Testis (tissue), 3 donors: ENCODE results near the gene CYGB. TPM values are rescaled to one million over a fixed set of nuclear protein-coding genes. Genes with fewer than 3 reads are reported as not detected.
"Not testable (repeated sequence)": the region's sequence is repeated elsewhere in the genome, so short reads cannot be mapped to it uniquely, and the experiment has no call there.

Source experiments
- DNase-seq: peaks from one replicate; pipeline ENCODE4 v3.0.0-alpha.2; 2019
- H3K27ac ChIP-seq, 2 donors: fragments of 200-600 bp; sonication (generic); one replicate each; pipeline ENCODE4 v1.5.1; 2019
- H3K27me3 ChIP-seq: fragments of 200-600 bp; sonication (generic); one replicate; pipeline ENCODE4 v1.5.1; 2019
- H3K36me3 ChIP-seq: fragments of 200-600 bp; sonication (generic); one replicate; pipeline ENCODE4 v1.5.1; 2017; ENCODE audit warnings: low read depth; ENCODE audit errors: missing control alignments
- H3K4me1 ChIP-seq: fragments of 200-600 bp; sonication (generic); one replicate; pipeline ENCODE4 v1.5.1; 2019
- H3K4me3 ChIP-seq, 2 donors: fragments of 200-600 bp; sonication (generic); one replicate each; pipeline ENCODE4 v1.5.1; 2017 to 2019
- H3K9me3 ChIP-seq: fragments of 200-600 bp; sonication (generic); one replicate; pipeline ENCODE4 v1.5.1; 2017
- POLR2A ChIP-seq: fragments of 450-650 bp; IDR thresholded peaks from one replicate; pipeline ENCODE4 v1.6.1; 2017; ENCODE audit warnings: antibody characterized with exemption, mild to moderate bottlenecking, moderate library complexity
- WGBS, 2 donors: methylation state at CpG; one replicate each; pipeline ENCODE4 v1.1.5; 2018; 5-methylcytosine and 5-hydroxymethylcytosine counted together
- intact Hi-C: fragments of 100-400 bp; cut with DNase I; formaldehyde crosslinking; loops from one replicate; pipeline ENCODE4 v1.15.1; 2023; ENCODE audit warnings: low total_unique reads
- polyA plus RNA-seq: library from polyadenylated mRNA; stranded (reverse); fragments of 350-450 nt; fragmentation: Illumina TruSeq; extraction: RNeasy Lipid Tissue Mini Kit (QIAGEN cat#74804); gene quantifications from one replicate; pipeline ENCODE4 v1.2.3, GENCODE V29; 2014; ENCODE audit warnings: low read depth, low replicate concordance; ENCODE audit not compliant: insufficient read depth
- total RNA-seq, 2 donors: library from RNA; depleted of rRNA; stranded (reverse); fragments of >200 nt; gene quantifications; one replicate each; pipeline ENCODE4 v1.2.3, GENCODE V29; 2016
- TF ChIP-seq, protein P1 (sequence below), 3 experiments: fragments of 450-650 bp in 2 of 3; fragments of 200-600 bp in 1 of 3; sonication (generic) in 1 of 3; IDR thresholded peaks; one replicate each; pipeline ENCODE4 v1.5.1; 2016 to 2019; ENCODE audit warnings: antibody characterized with exemption in 3 of 3, mild to moderate bottlenecking in 2 of 3, moderate library complexity in 1 of 3

Gene CYGB
- total and polyA plus RNA-seq, 3 donors from 2014 or later = 3.4 to 9.9 (median 7.2) TPM

DNA sequence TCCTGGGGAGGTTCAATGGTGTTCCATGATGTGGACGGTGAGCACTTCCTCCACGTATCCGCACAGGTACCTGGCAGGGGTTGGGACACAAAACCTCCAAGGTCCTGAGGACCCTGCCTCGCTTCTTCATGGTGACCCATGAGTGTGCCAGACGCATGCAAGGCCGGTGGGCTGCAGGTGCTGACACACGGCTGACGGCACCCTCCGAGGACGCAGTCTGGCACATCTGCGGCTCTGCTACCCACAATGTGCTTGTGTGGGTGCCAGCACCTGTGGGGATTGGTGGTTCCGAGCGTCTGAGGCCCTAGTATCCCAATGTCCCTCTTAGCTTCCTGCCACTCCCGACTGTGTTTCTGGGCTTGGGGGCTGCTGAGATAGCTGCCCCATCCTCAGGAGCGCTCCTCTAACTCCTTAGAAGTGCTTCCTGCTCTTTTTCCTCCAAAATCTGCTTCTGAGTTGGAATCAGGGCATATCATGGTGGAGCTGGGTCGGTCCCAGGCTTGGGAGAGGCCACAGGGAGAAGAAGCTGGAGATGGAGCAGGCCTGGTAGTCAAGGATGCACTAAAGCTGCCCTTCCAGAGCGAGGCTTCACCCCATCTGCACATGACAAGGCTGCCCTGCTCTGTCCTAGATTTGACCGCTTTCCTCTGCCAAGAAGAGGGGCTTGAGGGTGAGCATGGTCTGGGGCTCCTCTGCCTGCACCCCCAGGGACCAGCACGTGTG lies 1.6 kb downstream of the CYGB start:
- Histone ChIP-seq H3K4me1 (peaks cover 26% of the 10 kb centered on the region), H3K27ac (peak overlapping the region; percentile 11 to 81), H3K27me3 (no peaks in the 10 kb centered on the region), H3K4me3 (no peak overlapping the region), H3K9me3 (no peaks in the 10 kb centered on the region), H3K36me3 (no peaks in the 10 kb centered on the region)
- TF ChIP-seq, protein P1, sequence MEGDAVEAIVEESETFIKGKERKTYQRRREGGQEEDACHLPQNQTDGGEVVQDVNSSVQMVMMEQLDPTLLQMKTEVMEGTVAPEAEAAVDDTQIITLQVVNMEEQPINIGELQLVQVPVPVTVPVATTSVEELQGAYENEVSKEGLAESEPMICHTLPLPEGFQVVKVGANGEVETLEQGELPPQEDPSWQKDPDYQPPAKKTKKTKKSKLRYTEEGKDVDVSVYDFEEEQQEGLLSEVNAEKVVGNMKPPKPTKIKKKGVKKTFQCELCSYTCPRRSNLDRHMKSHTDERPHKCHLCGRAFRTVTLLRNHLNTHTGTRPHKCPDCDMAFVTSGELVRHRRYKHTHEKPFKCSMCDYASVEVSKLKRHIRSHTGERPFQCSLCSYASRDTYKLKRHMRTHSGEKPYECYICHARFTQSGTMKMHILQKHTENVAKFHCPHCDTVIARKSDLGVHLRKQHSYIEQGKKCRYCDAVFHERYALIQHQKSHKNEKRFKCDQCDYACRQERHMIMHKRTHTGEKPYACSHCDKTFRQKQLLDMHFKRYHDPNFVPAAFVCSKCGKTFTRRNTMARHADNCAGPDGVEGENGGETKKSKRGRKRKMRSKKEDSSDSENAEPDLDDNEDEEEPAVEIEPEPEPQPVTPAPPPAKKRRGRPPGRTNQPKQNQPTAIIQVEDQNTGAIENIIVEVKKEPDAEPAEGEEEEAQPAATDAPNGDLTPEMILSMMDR (IDR thresholded peaks at IDR 0.05) = no peak
- TF ChIP-seq POLR2A = no peak
- WGBS, 2 donors = 76 to 88% methylated on average over 14 to 19 of the region's 19 CpGs
- no peak for DNase-seq
- intact Hi-C loops = no loop called here

- Histone ChIP-seq H3K4me3 (no peak overlapping the region), H3K4me1 (peaks cover 28% of the 10 kb centered on the region), H3K27ac (no peak overlapping the region), H3K27me3 (no peaks in the 10 kb centered on the region), H3K9me3 (no peaks in the 10 kb centered on the region), H3K36me3 (no peaks in the 10 kb centered on the region)
- no peak for DNase-seq
- 68 to 81% methylated on average over 3 to 6 of the region's 7 CpGs for WGBS, 2 donors
- intact Hi-C loops = no loop called here
- no peak for TF ChIP-seq POLR2A
- TF ChIP-seq, protein P1 (IDR thresholded peaks at IDR 0.05) = no peak
Observed at GRCh38 chr17:76534831-76535732, 2.4 kb downstream of the CYGB start.

GRCh38 chr17:76533640-76534359 lies 3.7 kb downstream of the CYGB start:
- H3K27me3 ChIP-seq, H3K36me3 ChIP-seq, H3K9me3 ChIP-seq, H3K4me3 ChIP-seq, DNase-seq, H3K27ac ChIP-seq, intact Hi-C loops: not testable (repeated sequence)
- WGBS, 2 donors = 90 to 95% methylated on average over 9 of the region's 9 CpGs
- peaks cover 35% of the 10 kb centered on the region for H3K4me1 ChIP-seq

- DNase-seq = no peak
- intact Hi-C loops = no loop called here
- WGBS, 2 donors = 85 to 94% methylated on average over 8 of the region's 8 CpGs
- Histone ChIP-seq H3K27ac (no peak overlapping the region), H3K9me3 (no peaks in the 10 kb centered on the region), H3K27me3 (no peaks in the 10 kb centered on the region), H3K4me1 (peaks cover 47% of the 10 kb centered on the region), H3K4me3 (no peak overlapping the region), H3K36me3 (no peaks in the 10 kb centered on the region)
- TF ChIP-seq, protein P1 (IDR thresholded peaks at IDR 0.05) = no peak
- TF ChIP-seq POLR2A = no peak
Observed at GRCh38 chr17:76532072-76532651, 5.3 kb downstream of the CYGB start.
